Neuronal stem cell (in vitro differentiated cells): Measurements from ENCODE around the gene PDE10A.
A peak's percentile ranks its signal among the peaks of the same experiment; 100 is the strongest.

Experiments
- DNase-seq: peaks from one replicate; pipeline ENCODE4 v3.0.0-alpha.2; 2013; ENCODE audit warnings: low spot score
- H2AFZ ChIP-seq: one replicate; pipeline ENCODE4 v1.6.1; 2013; ENCODE audit warnings: mild to moderate bottlenecking, low read length, inconsistent platforms
- H2AK5ac ChIP-seq: 2 replicates; pipeline ENCODE4 v1.6.1; 2013; ENCODE audit warnings: low read depth, mild to moderate bottlenecking, inconsistent platforms, low read length, moderate library complexity, mixed read lengths
- H2BK120ac ChIP-seq: 2 replicates; pipeline ENCODE4 v1.6.1; 2013; ENCODE audit warnings: low read depth, mild to moderate bottlenecking, inconsistent platforms, low read length, moderate library complexity, mixed read lengths
- H2BK12ac ChIP-seq: one replicate; pipeline ENCODE4 v1.6.1; 2013; ENCODE audit warnings: low read length, inconsistent platforms
- H2BK15ac ChIP-seq: 2 replicates; pipeline ENCODE4 v1.6.1; 2013; ENCODE audit warnings: mild to moderate bottlenecking, low read length, inconsistent platforms, mixed read lengths
- H2BK5ac ChIP-seq: one replicate; pipeline ENCODE4 v1.6.1; 2013; ENCODE audit warnings: inconsistent platforms, mild to moderate bottlenecking, low read length, moderate library complexity
- H3K14ac ChIP-seq: one replicate; pipeline ENCODE4 v1.6.1; 2013; ENCODE audit warnings: low read length, inconsistent platforms
- H3K18ac ChIP-seq: 2 replicates; pipeline ENCODE4 v1.6.1; 2013; ENCODE audit warnings: low read length, inconsistent platforms
- H3K23ac ChIP-seq: 2 replicates; pipeline ENCODE4 v1.6.1; 2013; ENCODE audit warnings: low read depth, mild to moderate bottlenecking, mixed read lengths, low read length, inconsistent platforms; ENCODE audit not compliant: poor library complexity
- H3K27ac ChIP-seq: replicated peaks from 3 replicates; pipeline ENCODE4 v1.5.1; 2013; ENCODE audit warnings: low read length, inconsistent platforms
- H3K27me3 ChIP-seq, 3 experiments: 2 replicates each; pipeline ENCODE4 v1.6.1; 2013; ENCODE audit warnings: low read length in 3 of 3, mild to moderate bottlenecking in 2 of 3, inconsistent platforms in 1 of 3, low read depth in 1 of 3, mixed read lengths in 1 of 3, moderate library complexity in 1 of 3; ENCODE audit not compliant: control insufficient read depth in 3 of 3, insufficient read depth in 3 of 3
- H3K36me3 ChIP-seq, 2 donors: replicated peaks in 1 of 2; 2 replicates each; pipeline ENCODE4 v1.6.1; 2013; ENCODE audit warnings: low read length in 2 of 2; ENCODE audit not compliant: control insufficient read depth in 2 of 2, insufficient read depth in 2 of 2
- H3K4ac ChIP-seq: 2 replicates; pipeline ENCODE4 v1.6.1; 2013; ENCODE audit warnings: inconsistent platforms, mild to moderate bottlenecking, low read length, moderate library complexity
- H3K4me1 ChIP-seq, 2 donors: 1 replicate in 1 of 2; 2 replicates in 1 of 2; pipeline ENCODE4 v1.6.1; 2013; ENCODE audit warnings: low read length in 2 of 2, low read depth in 1 of 2; ENCODE audit not compliant: control insufficient read depth in 2 of 2, insufficient read depth in 1 of 2
- H3K4me2 ChIP-seq: one replicate; pipeline ENCODE4 v1.6.1; 2013; ENCODE audit warnings: mild to moderate bottlenecking, low read length, inconsistent platforms; ENCODE audit not compliant: insufficient read depth, poor library complexity, severe bottlenecking
- H3K4me3 ChIP-seq, 2 donors: 2 replicates each; pipeline ENCODE4 v1.5.1; 2013; ENCODE audit warnings: low read length in 2 of 2, mild to moderate bottlenecking in 2 of 2, inconsistent platforms in 1 of 2, moderate library complexity in 1 of 2
- H3K79me1 ChIP-seq: one replicate; pipeline ENCODE4 v1.6.1; 2013; ENCODE audit warnings: low read depth, mild to moderate bottlenecking, inconsistent platforms, low read length, moderate library complexity
- H3K9ac ChIP-seq: one replicate; pipeline ENCODE4 v1.6.1; 2013; ENCODE audit warnings: mild to moderate bottlenecking, low read depth, low read length, inconsistent platforms; ENCODE audit not compliant: poor library complexity
- H3K9me3 ChIP-seq, 2 donors: replicated peaks in 1 of 2; 2 replicates each; pipeline versions ENCODE3 to v1.6.1; 2013; ENCODE audit warnings: low read length in 2 of 2, mild to moderate bottlenecking in 2 of 2, inconsistent platforms in 1 of 2, low read depth in 1 of 2, mixed read lengths in 1 of 2, moderate library complexity in 1 of 2; ENCODE audit not compliant: control insufficient read depth in 2 of 2, insufficient read depth in 1 of 2
- H4K8ac ChIP-seq: one replicate; pipeline ENCODE4 v1.6.1; 2013; ENCODE audit warnings: low read depth, mild to moderate bottlenecking, inconsistent platforms, low read length, moderate library complexity
- H4K91ac ChIP-seq: one replicate; pipeline ENCODE4 v1.6.1; 2013; ENCODE audit warnings: low read length, low read depth, mild to moderate bottlenecking, inconsistent platforms; ENCODE audit not compliant: poor library complexity
- WGBS, 2 donors: extraction: QIAGEN DNeasy Blood & Tissue Kit; methylation state at CpG; one replicate each; pipeline ENCODE4 v1.1.7; 2013; ENCODE audit warnings: missing lambda C conversion rate in 2 of 2, mixed read lengths in 1 of 2; ENCODE audit not compliant: insufficient read length in 2 of 2, insufficient replicate concordance in 1 of 2; ENCODE audit errors: extremely low coverage in 2 of 2; 5-methylcytosine and 5-hydroxymethylcytosine counted together

Gene PDE10A

GRCh38 chr6:165306955-165307354, 356.1 kb downstream of the PDE10A start:
- H2BK12ac ChIP-seq = no peak overlapping the region
- H3K14ac ChIP-seq = no peak overlapping the region
- no peak overlapping the region for H4K8ac ChIP-seq
- no peak overlapping the region for H2BK5ac ChIP-seq
- H3K9me3 ChIP-seq = peaks cover 2 to 6% of the 10 kb centered on the region in 2 donors
- H3K27ac ChIP-seq = no peak overlapping the region
- peaks cover 0 to 1% of the 10 kb centered on the region in 2 donors for H3K36me3 ChIP-seq
- no peak for DNase-seq
- no peak overlapping the region for H3K4me3 ChIP-seq
- no peak overlapping the region for H2AFZ ChIP-seq
- H2BK15ac ChIP-seq = no peak overlapping the region
- H2AK5ac ChIP-seq = no peak overlapping the region
- no peaks in the 10 kb centered on the region for H3K79me1 ChIP-seq
- H3K4ac ChIP-seq = no peak overlapping the region
- no peak overlapping the region for H4K91ac ChIP-seq
- H3K18ac ChIP-seq = no peak overlapping the region
- WGBS, 2 donors = no CpG with 5 or more reads among the region's 3 CpGs
- no peak overlapping the region for H2BK120ac ChIP-seq
- H3K9ac ChIP-seq = no peak overlapping the region
- peaks cover 11% of the 10 kb centered on the region in 2 donors for H3K4me1 ChIP-seq
- H3K23ac ChIP-seq = no peak overlapping the region
- H3K4me2 ChIP-seq = no peak overlapping the region
- no peaks in the 10 kb centered on the region for H3K27me3 ChIP-seq

GRCh38 chr6:165301372-165302246, 361.4 kb downstream of the PDE10A start:
- H3K36me3 ChIP-seq = peaks cover 13 to 18% of the 10 kb centered on the region in 2 donors
- no peak overlapping the region for H2AK5ac ChIP-seq
- H2BK12ac ChIP-seq = no peak overlapping the region
- no peak overlapping the region for H3K14ac ChIP-seq
- H3K18ac ChIP-seq = peak overlapping the region; percentile 38
- peak overlapping the region; percentile 92 for H4K91ac ChIP-seq
- no peak overlapping the region for H3K4me3 ChIP-seq
- H4K8ac ChIP-seq = no peak overlapping the region
- peaks cover 11 to 16% of the 10 kb centered on the region in 2 donors for H3K4me1 ChIP-seq
- H2BK15ac ChIP-seq = peak overlapping the region; percentile 92
- no peak overlapping the region for H2BK5ac ChIP-seq
- H3K27ac ChIP-seq = no peak overlapping the region
- WGBS, 2 donors = no CpG with 5 or more reads among the region's 38 CpGs
- no peak for DNase-seq
- peaks cover 4 to 6% of the 10 kb centered on the region in 2 donors for H3K9me3 ChIP-seq
- H3K79me1 ChIP-seq = peaks cover 8% of the 10 kb centered on the region
- H2BK120ac ChIP-seq = no peak overlapping the region
- no peak overlapping the region for H3K4me2 ChIP-seq
- no peaks in the 10 kb centered on the region for H3K27me3 ChIP-seq
- no peak overlapping the region for H2AFZ ChIP-seq
- peak overlapping the region; percentile 65 for H3K23ac ChIP-seq
- H3K4ac ChIP-seq = peak overlapping the region; percentile 23
- no peak overlapping the region for H3K9ac ChIP-seq

GRCh38 chr6:165300422-165300936, 362.6 kb downstream of the PDE10A start:
- H3K36me3 ChIP-seq = peaks cover 13 to 21% of the 10 kb centered on the region in 2 donors
- H3K9ac ChIP-seq = no peak overlapping the region
- H3K14ac ChIP-seq = no peak overlapping the region
- peak overlapping the region; percentile 44 for H3K18ac ChIP-seq
- no peak overlapping the region for H4K91ac ChIP-seq
- peaks cover 11 to 16% of the 10 kb centered on the region in 2 donors for H3K4me1 ChIP-seq
- H2AK5ac ChIP-seq = peak overlapping the region; percentile 1
- no peak overlapping the region for H2BK5ac ChIP-seq
- H2BK12ac ChIP-seq = no peak overlapping the region
- H3K4ac ChIP-seq = no peak overlapping the region
- peak overlapping the region; percentile 44 for H3K23ac ChIP-seq
- no CpG with 5 or more reads among the region's 13 CpGs for WGBS, 2 donors
- H2BK120ac ChIP-seq = no peak overlapping the region
- H3K27me3 ChIP-seq = no peaks in the 10 kb centered on the region
- H2AFZ ChIP-seq = no peak overlapping the region
- no peak overlapping the region for H3K27ac ChIP-seq
- H3K4me3 ChIP-seq = no peak overlapping the region
- no peak overlapping the region for H2BK15ac ChIP-seq
- peaks cover 8% of the 10 kb centered on the region for H3K79me1 ChIP-seq
- no peak for DNase-seq
- H3K4me2 ChIP-seq = no peak overlapping the region
- no peak overlapping the region for H4K8ac ChIP-seq
- peaks cover 4 to 6% of the 10 kb centered on the region in 2 donors for H3K9me3 ChIP-seq

DNA sequence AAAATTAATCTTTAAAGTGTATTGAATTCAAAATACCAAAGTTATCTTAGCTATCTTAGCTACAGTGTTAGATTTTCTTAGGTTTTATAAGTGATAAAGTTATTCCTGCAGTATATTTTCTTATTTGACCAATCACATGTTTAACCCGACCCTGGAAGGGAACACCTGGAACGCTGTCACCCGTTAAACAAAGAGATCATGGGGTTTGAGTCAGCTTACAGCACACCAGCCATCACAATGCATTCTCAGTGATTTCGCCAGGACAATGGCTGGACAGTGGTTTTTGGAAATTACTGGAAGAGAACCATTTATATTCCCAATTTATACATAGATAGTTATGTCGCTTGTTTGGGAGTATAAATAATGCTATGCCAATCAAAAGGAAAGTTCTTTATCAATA, 364.2 kb downstream of the PDE10A start:
- no peak overlapping the region for H2BK15ac ChIP-seq
- H3K9me3 ChIP-seq = peaks cover 4 to 6% of the 10 kb centered on the region in 2 donors
- no peak overlapping the region for H2AFZ ChIP-seq
- peaks cover 11 to 16% of the 10 kb centered on the region in 2 donors for H3K4me1 ChIP-seq
- no peak overlapping the region for H3K4me3 ChIP-seq
- peaks cover 8% of the 10 kb centered on the region for H3K79me1 ChIP-seq
- no peak overlapping the region for H3K14ac ChIP-seq
- H3K23ac ChIP-seq = no peak overlapping the region
- no peak overlapping the region for H3K18ac ChIP-seq
- no peak overlapping the region for H3K9ac ChIP-seq
- no peak overlapping the region for H2BK12ac ChIP-seq
- no CpG with 5 or more reads among the region's 5 CpGs for WGBS, 2 donors
- H3K27me3 ChIP-seq = no peaks in the 10 kb centered on the region
- H2BK5ac ChIP-seq = no peak overlapping the region
- no peak overlapping the region for H2AK5ac ChIP-seq
- no peak overlapping the region for H4K91ac ChIP-seq
- no peak overlapping the region for H3K27ac ChIP-seq
- no peak overlapping the region for H2BK120ac ChIP-seq
- no peak overlapping the region for H3K4me2 ChIP-seq
- H3K36me3 ChIP-seq = peaks cover 13 to 21% of the 10 kb centered on the region in 2 donors
- H4K8ac ChIP-seq = no peak overlapping the region
- H3K4ac ChIP-seq = no peak overlapping the region
- no peak for DNase-seq
